Measurements from ENCODE around the gene SLC26A1. TPM values are rescaled to one million over a fixed set of nuclear protein-coding genes. Genes with fewer than 3 reads are reported as not detected.

The SLC26A1 gene
- total RNA-seq, 1 experiment from 2014 or later, result 0.22 TPM

DNA sequence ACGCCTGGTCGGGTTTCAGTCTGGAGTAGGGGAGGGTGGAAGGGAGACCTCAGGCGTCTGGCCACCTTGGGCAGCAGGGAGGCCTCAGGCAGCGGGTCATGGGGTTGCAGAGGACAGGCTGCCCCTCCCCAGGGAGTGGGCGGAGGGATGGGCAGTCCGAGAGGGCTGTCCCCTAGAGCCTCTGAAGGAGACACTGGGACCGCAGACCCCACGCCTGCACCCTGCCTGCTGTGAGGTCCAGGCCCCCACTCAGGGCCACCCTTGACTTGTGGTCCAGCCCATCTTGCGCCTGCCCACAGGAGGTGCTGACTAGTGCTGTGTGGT, 34.7 kb upstream of the SLC26A1 start:
- BruUV-seq (replicated peaks), result no TSS peak
- no peak for TF ChIP-seq CEBPB (IDR thresholded peaks at IDR 0.05; ENCODE audit: low read depth)
- TF ChIP-seq POLR2AphosphoS5 (IDR thresholded peaks at IDR 0.05; ENCODE audit: low read depth, low read length), result 0 out of 2 replicates have a peak, but pooled peaks have one; percentile 25
- peaks cover 8 to 11% of the 10 kb centered on the region in 2 experiments; a peak in 3 of 4 replicates for H3K36me3 ChIP-seq (ENCODE audit: control insufficient read depth in 1 of 2, insufficient read depth in 2 of 2, low read length in 2 of 2)
- H3K4me3 ChIP-seq (replicated peaks in 1 of 2; ENCODE audit: low read depth in 1 of 2, low read length in 2 of 2), result no peak overlapping the region
- intact Hi-C loops (cut with micrococcal nuclease), result no loop called here
- no peaks in the 10 kb centered on the region for H3K9me3 ChIP-seq (ENCODE audit: control insufficient read depth in 1 of 2, insufficient read depth in 1 of 2, low read depth in 1 of 2, low read length in 2 of 2)
- no peak overlapping the region for H3K4me2 ChIP-seq (ENCODE audit: low read length)
- H3K9ac ChIP-seq (ENCODE audit: low read length), result no peak overlapping the region
- ChIA-PET RAD21 (ENCODE audit: low non-redundant PET in 1 of 2, low total read pairs in 2 of 2, uncharacterized antibody in 2 of 2, unreplicated experiment in 2 of 2) (no interaction called here), POLR2A (no interaction called here), CTCF (no interaction called here)
- DNase-seq (ENCODE audit: low read depth, low spot score) (no peak), ATAC-seq (0 out of 2 replicates have a peak, but pooled peaks have one; percentile 2)
- H3K9me2 ChIP-seq (ENCODE audit: insufficient read depth), result no peaks in the 10 kb centered on the region
- H3K27me3 ChIP-seq (ENCODE audit: insufficient read depth, low read length), result no peaks in the 10 kb centered on the region
- H3K27ac ChIP-seq (ENCODE audit: low read depth, low read length), result no peak overlapping the region
- no peaks in the 10 kb centered on the region for H4K20me1 ChIP-seq (ENCODE audit: insufficient read depth)
- H3K4me1 ChIP-seq (ENCODE audit: control insufficient read depth in 1 of 2, insufficient read depth in 2 of 2, low read length in 2 of 2), result peaks cover 14 to 34% of the 10 kb centered on the region in 2 experiments; a peak in 3 of 4 replicates
- no peak overlapping the region for H2AFZ ChIP-seq (ENCODE audit: low read depth, low read length, poor library complexity, severe bottlenecking)
- no peaks in the 10 kb centered on the region for H3K79me2 ChIP-seq (ENCODE audit: insufficient read depth, low read length)

DNA sequence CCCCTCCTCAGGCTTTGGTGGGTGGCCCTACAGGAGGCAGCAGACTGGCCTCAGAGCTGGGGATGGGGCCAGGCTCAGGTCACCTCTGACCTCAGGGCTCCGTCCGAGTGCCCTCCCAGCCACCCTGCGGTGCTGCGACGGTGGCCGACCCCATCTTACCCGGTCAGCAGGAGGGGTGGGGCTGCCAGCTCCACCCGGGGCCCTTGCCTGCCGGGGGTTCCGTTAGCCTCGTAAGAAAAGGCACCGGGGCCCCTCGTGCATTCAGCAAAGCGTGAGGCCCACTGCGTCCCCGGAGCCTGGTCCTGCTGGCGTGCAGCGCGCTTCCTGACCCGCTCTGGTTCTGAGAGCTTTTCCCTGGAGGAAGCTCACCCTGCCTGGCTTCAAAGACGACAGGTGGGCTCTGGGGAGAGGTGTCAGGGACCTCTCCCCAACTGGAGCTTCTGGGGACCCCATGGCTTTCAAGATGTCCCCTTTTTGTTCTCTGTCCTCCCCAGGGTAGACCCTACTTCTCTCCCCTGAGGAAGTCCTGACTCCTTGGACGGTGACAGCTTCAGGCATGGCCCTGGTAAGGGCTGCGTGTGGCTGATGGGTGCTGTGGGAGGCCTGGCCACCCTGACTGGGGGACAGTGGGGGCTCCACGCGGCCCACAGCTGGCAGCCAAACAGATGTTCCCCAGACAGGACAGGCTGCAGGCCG, 34.2 kb upstream of the SLC26A1 start:
- intact Hi-C loops (cut with micrococcal nuclease), result no loop called here
- no peaks in the 10 kb centered on the region for H4K20me1 ChIP-seq (ENCODE audit: insufficient read depth)
- peaks cover 8 to 11% of the 10 kb centered on the region in 2 experiments; a peak in 3 of 4 replicates for H3K36me3 ChIP-seq (ENCODE audit: control insufficient read depth in 1 of 2, insufficient read depth in 2 of 2, low read length in 2 of 2)
- ChIA-PET CTCF (no interaction called here), POLR2A (no interaction called here), RAD21 (ENCODE audit: low non-redundant PET in 1 of 2, low total read pairs in 2 of 2, uncharacterized antibody in 2 of 2, unreplicated experiment in 2 of 2) (no interaction called here)
- H3K4me1 ChIP-seq (ENCODE audit: control insufficient read depth in 1 of 2, insufficient read depth in 2 of 2, low read length in 2 of 2), result peaks cover 11 to 34% of the 10 kb centered on the region in 2 experiments; a peak in 3 of 4 replicates
- TF ChIP-seq ELF1 (IDR thresholded peaks at IDR 0.05; ENCODE audit: borderline replicate concordance, low read depth) (no peak), POLR2AphosphoS5 (IDR thresholded peaks at IDR 0.05; ENCODE audit: low read depth, low read length) (no peak), MAX (IDR thresholded peaks at IDR 0.05) (no peak), SP1 (IDR thresholded peaks at IDR 0.05; ENCODE audit: low read depth) (no peak)
- H3K9me2 ChIP-seq (ENCODE audit: insufficient read depth), result no peaks in the 10 kb centered on the region
- no peak overlapping the region for H3K9ac ChIP-seq (ENCODE audit: low read length)
- H3K9me3 ChIP-seq (ENCODE audit: control insufficient read depth in 1 of 2, insufficient read depth in 1 of 2, low read depth in 1 of 2, low read length in 2 of 2), result no peaks in the 10 kb centered on the region
- H2AFZ ChIP-seq (ENCODE audit: low read depth, low read length, poor library complexity, severe bottlenecking), result no peak overlapping the region
- BruUV-seq (replicated peaks), result no TSS peak
- ATAC-seq (no peak), DNase-seq (ENCODE audit: low read depth, low spot score) (no peak)
- no peak overlapping the region for H3K4me3 ChIP-seq (replicated peaks in 1 of 2; ENCODE audit: low read depth in 1 of 2, low read length in 2 of 2)
- H3K27me3 ChIP-seq (ENCODE audit: insufficient read depth, low read length), result no peaks in the 10 kb centered on the region
- H3K27ac ChIP-seq (ENCODE audit: low read depth, low read length), result no peak overlapping the region
- H3K79me2 ChIP-seq (ENCODE audit: insufficient read depth, low read length), result no peaks in the 10 kb centered on the region
- H3K4me2 ChIP-seq (ENCODE audit: low read length), result no peak overlapping the region
